NOMO-1 treated with dmso at 0.1 percent for 144 hours (cell line): ENCODE data around the gene PPP1R9A.

Source experiments
- DNase-seq: peaks from one replicate; lab custom pipeline; 2025; ENCODE audit not compliant: unreplicated experiment; lab: John Stamatoyannopoulos, UW

The PPP1R9A gene

DNA sequence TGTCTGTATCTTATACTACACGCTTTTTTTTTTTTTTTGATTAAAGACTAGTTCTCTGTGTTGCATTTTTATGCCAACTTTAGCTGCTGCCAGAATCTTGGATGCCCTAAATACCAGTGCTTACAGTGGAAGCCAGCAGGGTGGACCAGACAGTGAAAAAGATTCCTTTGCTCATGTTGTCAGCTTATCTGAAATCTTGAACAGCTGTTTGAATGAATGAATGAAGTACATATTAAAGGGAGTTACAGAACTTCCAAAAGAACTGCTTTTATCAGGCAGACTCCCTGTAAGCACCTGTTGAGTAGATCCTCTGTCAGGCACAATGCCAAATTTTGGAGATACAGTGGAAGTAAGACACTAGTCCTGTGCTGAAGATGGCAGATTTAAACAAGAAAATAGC lies 184.9 kb downstream of the PPP1R9A start:
- DNase-seq: no peak

DNA sequence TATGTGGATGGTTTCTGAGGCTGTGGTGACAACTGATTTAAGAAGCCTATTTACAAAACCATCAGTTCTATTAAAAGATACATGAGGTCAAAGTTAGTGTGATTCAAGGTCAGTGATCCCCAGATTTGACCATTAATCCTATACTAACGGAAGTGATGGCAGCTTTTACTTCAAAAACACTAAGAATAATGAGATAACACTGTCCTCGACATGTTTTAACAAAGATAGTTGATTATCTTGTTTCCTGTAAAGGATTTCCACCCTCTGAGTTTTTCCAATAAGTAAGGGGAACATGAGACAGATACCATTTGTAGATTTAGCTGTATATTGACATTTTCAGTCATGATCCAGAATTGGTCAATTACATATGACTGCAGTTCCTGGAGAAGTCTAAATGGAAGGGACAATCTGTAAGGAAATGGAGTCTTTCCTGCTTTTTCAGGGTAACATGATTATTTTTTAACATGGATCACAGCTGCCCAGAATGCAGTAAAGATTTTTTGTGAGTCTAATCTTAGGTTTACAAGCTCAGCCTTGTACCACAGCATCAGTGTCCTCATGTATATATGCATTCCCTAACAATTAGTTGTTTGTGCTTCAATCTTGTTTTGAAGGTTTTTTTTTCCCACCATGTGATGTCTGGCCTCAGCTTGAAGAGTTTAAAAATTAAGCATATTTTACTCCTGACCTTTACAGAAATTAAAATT lies 188.0 kb downstream of the PPP1R9A start:
- no peak for DNase-seq

DNA sequence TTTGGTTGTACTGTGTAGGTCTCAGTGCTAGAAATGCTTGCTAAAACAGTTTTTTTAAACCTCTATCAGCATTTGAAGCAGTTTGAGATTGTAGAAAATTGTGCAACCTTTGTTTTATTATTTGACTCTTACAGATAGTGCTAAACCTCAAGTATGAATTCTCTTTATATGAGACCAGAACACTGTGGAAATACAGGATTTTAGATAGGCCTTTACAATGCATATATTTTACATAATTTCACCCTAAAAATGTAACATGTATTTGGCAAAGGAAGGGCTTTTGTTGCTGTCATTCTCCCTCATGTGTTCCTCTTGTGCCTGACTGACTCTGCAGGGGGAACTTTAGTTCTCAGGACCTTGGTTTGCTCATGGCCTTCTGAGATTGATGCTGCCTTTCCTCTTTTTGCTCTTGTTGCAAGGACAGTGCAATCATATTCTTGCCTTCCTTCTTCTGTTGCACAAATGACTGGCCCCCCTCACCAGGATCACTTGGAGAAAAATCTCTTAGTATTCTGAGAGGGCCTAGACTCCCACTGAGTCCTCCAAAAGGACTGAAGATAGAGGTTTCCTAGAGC lies 188.7 kb downstream of the PPP1R9A start:
- DNase-seq: no peak

DNA sequence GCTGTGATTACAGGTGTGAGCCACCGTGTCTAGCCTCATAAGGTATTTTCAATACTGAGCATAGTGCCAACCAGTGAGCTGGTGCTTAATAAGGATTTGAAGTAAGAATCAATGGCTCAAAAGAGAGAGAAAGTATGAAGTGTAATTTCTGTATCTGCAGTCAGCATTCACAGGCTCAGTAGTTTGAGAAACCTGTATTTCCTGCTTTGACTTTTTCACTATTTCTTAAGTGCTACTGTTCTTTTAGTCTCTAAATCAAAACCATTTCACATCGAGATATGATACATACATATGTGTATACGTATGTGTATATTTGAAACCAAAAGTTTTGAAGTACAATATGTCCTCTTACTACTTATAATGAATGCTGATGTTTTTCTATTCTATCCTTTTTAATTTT lies 189.9 kb downstream of the PPP1R9A start:
- DNase-seq: no peak

DNA sequence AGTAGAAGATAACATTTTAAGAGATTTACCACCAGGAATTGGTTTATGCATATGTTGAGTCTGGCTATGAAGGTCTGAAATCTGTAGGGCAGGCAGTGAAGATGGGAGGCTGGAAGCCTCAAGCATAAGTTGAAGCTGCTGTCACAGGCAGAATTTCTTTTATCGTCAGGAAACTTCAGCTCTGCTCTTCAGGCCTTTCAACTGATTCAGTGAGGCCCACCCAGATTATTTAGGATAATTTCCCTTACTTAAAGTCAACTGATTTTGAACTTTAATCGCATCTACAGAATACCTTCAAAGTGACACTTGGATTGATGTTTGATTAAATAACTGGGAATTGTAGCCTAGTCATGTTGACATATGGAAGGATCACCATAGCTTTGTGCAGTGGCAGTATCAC lies 190.5 kb downstream of the PPP1R9A start:
- no peak for DNase-seq

DNA sequence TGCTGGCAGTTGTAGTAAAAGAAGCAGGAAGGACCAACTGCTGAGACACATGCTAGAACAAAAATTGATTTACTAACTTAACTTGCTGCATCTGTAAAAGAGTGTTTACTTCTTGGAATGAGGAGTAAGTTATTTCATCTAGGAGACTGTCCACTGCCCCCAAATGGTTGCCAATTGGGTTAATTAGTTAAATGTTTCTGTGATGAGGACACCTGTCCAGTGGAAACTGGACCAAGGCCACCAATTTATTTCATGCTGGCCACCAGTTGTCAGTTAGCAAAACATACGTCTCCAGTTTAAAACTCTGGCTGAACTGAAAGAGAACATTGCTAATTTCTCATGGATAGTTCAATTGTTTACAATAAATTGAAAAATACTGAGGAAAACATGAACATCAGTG lies 191.7 kb downstream of the PPP1R9A start:
- no peak for DNase-seq

DNA sequence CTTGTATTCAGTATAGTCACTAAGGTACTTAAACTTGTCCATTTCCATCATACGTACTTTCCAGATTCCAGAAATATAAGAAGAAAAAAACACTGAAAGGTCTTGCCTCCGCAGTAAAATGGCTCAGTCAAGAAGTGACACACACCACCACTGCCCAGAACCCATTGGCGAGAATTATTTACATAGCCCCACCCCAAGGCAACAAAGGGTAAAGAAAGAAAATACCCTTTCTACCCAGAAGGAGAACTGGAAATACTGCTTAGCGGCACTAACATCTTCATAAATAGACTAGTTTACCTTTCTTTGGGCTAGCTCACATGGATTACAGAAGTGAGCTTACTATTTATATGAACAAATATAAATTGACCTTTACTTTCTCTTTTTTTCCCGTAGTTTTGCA lies 194.0 kb downstream of the PPP1R9A start:
- DNase-seq: no peak

DNA sequence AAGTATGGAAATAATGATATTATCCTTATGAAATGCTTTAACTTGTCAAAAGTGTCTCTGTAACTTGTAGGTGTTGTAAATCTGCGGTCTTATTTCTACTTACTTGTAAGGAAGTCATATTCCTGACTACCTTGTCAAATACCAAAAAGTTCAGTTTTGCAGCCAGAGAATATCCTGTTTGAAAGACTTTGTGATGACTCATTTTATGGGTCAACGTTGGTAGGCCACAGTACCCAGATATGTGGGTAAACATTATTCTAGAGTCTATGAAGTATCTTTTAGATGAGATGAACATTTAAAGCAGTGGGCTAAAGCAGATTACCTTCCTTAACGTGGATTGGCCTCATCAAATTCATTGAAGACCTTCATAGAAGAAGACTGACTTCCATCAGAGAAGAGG lies 195.3 kb downstream of the PPP1R9A start:
- no peak for DNase-seq

DNA sequence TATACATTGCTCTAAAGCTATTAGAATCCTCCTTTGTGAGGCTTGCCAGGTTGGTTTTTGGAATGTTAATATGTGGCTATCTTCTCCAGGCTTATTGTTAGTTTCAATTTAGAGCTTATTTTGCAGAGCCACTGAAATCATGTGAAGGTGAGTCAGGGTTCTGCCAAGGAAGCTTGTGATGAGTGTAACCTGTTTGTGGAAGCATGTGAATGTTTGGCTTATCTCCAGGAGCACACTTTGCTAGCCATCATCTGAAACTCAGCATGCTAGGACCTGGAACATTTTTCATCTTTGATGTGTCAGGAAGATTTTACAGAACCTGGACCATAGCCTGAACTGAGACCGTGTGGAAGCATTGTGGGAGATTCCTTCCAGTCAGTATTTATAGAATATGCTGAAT lies 197.3 kb downstream of the PPP1R9A start:
- no peak for DNase-seq

DNA sequence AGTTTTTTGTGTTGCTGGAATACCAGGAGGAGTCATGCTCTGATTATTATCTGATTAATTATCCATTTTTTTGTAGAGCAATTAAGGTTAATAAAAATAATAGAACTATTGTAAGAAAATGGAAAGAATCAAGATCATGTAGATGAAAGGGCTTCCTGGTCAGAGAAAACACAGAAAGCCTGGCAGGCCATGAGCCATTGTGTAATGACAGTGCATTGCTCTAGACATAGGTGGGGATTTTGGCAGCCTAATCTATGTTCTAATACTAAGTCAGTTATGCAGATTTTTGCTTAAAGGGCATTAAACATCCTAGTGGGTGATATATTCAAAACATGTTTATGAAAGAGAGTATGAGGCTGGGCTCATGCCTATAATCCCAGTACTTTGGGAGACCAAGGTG lies 198.2 kb downstream of the PPP1R9A start:
- DNase-seq: no peak

DNA sequence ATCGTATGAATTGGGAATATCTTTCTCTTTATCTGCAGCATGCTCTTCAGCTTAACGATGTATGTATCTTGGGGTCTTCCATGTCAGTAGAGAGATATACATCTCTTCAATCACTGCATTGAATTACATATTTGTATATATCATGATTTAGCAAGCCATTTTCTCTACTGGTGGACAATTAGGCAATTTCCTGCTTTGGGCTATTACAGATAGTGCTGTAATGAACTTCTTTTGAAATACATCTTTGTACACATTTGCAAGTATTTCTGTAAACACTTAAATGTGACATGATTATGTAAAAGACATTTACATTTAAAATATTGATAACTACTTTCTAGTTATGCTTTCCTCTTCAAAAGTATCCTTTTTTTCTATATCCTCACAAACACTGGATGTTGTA lies 199.0 kb downstream of the PPP1R9A start:
- DNase-seq: no peak

DNA sequence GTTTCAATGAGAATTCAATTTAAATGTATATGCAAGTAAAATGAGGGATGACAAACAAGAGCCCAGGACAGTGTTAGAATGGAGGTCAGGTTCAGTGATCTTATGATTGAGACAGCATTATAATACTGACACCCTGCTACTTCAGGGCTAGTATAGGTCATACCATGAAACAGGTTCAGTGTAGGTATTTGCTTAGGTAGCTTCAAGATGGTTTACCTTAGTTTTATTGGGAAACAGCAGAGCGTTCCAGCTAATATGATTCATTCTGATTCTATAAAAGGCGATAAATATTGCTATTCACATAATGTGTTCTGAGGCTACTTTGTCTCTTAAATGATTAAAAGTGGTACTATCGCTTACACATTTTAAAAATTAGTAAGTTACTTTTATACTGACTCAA lies 203.3 kb downstream of the PPP1R9A start:
- no peak for DNase-seq

DNA sequence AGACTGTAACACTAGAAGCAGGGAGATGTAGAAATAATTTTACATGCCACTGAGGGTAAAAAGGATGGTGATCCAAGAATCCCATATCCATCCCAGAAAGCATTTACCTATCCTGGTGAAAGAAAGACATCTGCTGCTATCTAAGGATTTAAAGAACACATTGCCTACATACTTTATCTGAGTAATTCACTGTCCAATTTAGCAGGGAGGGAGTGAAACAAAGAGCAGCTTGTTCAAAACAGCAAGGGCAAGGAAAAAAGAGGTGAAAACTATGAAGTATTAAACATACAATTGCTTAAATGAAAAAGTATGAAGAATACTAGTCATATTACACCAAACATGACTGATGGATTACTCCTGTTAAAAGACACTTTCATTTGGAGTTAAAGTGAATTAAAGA lies 206.2 kb downstream of the PPP1R9A start:
- no peak for DNase-seq

DNA sequence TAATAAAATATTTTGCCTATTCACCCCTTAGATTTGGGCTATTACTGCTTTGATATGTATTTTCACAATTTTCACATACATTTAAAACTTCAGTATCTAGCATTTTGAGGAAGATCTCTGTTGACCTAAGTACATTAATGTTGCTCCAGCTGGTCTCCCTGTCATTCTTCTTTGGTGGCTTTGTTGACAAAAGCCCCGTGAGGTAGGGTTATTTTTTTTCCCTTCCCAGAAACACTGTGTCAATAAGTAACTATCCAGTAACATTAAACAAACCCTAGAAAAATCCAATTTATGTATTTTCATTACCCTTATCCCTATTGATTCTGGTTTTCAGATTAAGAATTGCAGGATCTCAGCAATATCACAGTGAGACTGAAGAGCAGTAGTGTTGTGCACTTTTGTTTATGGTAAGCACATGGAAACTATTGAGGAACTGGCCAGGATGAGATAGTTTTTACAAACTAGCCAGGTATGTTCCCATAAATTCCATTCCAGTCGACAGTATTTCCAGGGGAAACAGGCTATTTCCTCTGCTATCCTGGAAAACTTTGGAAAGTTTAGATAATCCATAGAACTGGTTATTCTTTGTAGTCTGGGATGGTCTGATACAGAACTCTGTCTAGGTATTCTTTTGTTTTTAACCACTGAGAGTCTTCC lies 218.8 kb downstream of the PPP1R9A start:
- DNase-seq: no peak

DNA sequence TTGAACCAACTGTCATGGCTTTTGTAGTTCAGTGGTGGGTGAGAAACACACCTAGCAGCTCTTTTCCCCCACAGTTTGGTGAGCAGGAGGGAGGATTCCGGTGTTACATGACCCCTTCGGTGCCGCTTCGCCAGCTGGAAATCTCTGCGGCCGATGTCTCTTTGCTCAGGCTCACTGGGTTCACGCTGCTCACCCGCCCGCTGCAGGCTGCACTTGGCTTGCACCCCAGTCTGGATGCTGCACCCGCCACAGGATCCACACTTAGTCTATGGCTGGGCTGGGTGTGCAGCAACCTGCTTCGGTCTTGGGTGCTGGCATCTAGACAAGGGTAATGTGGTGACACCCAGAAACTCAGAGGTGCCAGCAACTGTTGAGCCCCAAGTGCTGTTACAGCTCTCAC lies 225.1 kb downstream of the PPP1R9A start:
- DNase-seq: no peak

DNA sequence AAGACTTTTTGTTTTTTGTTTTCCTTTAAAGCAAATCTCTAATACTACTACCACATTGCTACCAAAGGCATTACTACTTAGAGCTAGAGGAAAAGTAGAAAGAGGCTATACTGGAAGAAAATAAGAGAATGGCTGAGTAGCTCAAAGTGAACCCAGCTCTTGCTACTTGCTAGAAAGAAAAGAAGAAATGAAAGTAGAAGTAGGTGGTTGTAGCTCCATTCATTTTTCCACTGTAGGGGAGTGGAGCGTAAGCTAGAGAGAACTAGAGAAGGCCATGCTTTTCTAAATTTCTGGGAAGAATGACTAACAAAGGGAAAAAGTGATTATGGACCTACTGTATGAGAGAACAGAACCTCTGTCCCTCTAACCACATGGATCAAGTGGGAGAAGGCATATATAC lies 232.5 kb downstream of the PPP1R9A start:
- DNase-seq: no peak

DNA sequence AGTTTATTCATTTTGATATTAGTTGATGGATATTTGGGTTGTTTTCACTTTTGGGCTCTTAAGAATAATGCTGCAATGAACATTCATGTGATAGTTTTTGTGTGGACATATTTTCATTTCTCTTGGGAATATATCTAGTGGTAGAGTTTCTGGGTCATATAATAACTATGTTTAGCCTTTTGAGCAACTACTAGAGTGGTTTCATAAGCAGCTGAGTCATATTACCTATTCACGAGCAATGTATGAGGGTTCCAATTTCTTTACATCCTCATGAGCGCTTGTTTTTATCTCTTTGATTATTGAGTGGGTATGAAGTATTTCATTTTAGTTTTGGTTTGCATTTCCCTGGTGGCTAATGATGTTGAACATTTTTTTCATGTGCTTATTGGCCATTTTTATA lies 234.4 kb downstream of the PPP1R9A start:
- DNase-seq: no peak

DNA sequence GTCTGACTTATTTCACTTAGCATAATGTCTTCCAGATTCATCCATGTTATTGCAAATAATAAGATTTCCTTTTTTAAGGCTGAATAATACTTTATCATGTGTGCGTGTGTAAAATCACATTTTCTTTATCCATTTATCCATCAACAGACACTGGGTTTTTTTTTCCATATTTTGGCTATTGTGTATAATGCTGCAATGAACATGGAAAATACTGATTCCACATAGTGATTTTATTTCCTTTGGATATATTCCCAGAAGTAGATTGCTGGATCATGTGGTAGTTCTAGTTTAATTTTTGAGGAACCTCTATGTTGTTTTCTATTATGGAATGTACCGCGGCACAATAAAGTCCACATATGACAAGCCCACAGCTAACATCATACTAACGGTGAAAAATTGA lies 236.9 kb downstream of the PPP1R9A start:
- no peak for DNase-seq

DNA sequence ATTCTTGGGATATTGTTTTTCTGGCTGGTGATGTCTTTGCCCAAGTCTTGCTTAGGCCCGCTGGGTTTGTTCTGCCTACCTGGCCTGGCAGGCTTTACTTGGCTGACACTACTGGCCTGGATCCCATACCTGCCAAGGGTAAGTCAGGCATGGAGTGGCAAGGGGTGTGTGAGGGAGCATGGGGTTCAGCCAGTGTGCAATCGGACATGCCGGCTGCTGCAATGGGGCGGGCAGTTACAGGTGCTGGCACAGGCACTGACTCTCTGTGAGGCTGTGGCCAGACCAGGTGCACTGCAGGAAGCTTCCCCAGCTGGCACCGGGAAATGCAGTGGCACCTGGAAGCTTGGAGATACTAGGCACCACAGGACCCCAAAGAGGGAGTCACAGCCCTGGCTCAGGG lies 248.6 kb downstream of the PPP1R9A start:
- DNase-seq: no peak

DNA sequence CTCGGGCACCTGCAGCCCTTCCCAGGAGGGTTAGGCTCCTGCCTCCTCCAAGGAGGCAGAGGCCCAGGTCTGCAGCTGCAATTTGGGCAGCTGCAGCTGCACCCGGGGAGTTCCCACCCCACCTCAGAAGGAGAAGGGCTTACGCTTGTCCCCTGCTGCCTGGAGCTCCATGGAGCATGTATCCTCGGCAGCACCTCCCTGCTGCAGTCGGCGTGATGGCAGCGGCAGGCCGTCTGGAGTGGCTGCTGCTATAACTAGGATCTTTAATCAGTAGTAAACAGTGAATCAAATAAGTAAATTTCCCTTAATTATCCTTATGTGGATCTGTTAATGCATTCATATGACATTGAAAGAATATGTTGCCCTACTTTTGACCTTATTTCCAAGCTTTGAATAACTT lies 250.0 kb downstream of the PPP1R9A start:
- DNase-seq: no peak

DNA sequence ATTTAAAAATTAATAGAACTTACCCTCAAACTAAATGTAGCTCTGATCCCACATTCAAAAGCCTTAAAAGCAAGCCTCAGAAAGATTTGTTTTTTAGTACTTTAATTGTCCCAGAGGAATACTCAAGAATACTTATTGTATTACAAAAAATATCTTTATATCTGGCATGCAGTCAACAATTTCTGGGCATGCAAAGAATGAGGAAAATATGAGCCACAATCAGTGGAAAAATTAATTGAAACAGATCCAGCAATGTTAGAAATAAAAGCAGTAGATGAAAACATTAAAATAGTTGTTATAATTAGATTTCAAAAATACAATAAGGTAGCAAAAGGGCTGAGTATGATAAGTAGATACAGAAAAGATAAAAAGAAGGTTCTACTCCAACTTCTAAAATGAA lies 262.3 kb downstream of the PPP1R9A start:
- DNase-seq: no peak

DNA sequence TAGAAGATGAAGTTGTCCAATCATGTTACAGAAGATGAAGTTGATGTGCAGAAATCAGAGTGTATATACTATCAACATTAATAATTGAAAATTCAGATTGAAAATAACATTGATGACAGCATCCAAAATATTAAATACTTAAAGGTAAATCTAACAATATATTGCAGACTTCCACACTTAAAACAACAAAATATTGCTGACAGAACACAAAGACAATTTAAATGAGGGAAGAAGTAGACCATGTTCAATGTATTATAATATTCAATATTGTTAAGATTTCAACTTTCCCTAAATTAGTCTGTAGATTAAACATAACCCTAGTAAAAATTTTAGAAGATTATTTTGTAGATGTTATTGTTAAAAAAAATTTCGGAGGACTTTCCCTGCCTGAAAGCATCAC lies 265.0 kb downstream of the PPP1R9A start:
- DNase-seq: no peak

DNA sequence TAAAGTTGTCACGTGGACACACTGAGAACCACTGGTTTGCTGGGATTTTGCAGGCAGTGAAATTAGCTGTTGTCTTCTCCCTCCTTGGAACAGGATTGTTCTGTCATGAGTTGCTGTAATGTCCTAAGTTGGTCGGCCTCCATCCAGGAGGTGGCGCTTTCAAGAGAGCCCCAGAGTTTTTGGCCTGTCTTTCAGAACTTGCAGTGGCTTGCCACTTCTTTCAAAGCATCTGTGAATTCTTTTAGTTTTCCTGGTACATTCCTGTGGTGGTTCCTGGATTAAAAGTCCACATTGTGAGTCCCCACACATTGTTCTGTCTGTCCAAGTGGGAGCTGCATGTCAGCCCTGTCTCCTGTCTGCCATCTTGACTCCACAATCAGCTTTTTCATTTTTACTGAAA lies 283.1 kb downstream of the PPP1R9A start:
- no peak for DNase-seq
